Choroid plexus epithelial cell (primary cell): Measurements from ENCODE around the gene ATP6V0A4.

Experiments used
- DNase-seq: peaks from one replicate; pipeline ENCODE4 v3.0.0-alpha.2; 2010; ENCODE audit warnings: low read depth
- H3K4me3 ChIP-seq: 2 replicates; pipeline ENCODE4 v1.5.1; 2011; ENCODE audit warnings: low read depth, mild to moderate bottlenecking, control low read depth, low read length, moderate library complexity
- CTCF ChIP-seq: conservative IDR thresholded peaks from 2 replicates; pipeline ENCODE4 v1.5.1; 2011; ENCODE audit warnings: low read depth, mild to moderate bottlenecking, control low read depth, inconsistent platforms, low read length, moderate library complexity

ATP6V0A4 gene

GRCh38 chr7:138668946-138669345 lies 129.1 kb downstream of the ATP6V0A4 start:
- no peak overlapping the region for H3K4me3 ChIP-seq
- TF ChIP-seq CTCF = no peak
- no peak for DNase-seq

- no peak for TF ChIP-seq CTCF
- DNase-seq = no peak
- H3K4me3 ChIP-seq = no peak overlapping the region
Measured at GRCh38 chr7:138668229-138668596, 129.8 kb downstream of the ATP6V0A4 start.

- TF ChIP-seq CTCF = no peak
- no peak overlapping the region for H3K4me3 ChIP-seq
- DNase-seq = no peak
Measured at GRCh38 chr7:138667535-138668228, 130.3 kb downstream of the ATP6V0A4 start.

GRCh38 chr7:138666385-138666784 lies 131.6 kb downstream of the ATP6V0A4 start:
- TF ChIP-seq CTCF = no peak
- H3K4me3 ChIP-seq = no peak overlapping the region
- peak; percentile 39 for DNase-seq

- no peak for TF ChIP-seq CTCF
- H3K4me3 ChIP-seq = no peak overlapping the region
- DNase-seq = no peak
Measured at GRCh38 chr7:138665669-138666140, 132.3 kb downstream of the ATP6V0A4 start.

GRCh38 chr7:138665249-138665648 lies 132.7 kb downstream of the ATP6V0A4 start:
- no peak overlapping the region for H3K4me3 ChIP-seq
- TF ChIP-seq CTCF = no peak
- no peak for DNase-seq
